GM12878 (cell line): ENCODE measurements around the gene FNDC3B. TPM values are rescaled to one million over a fixed set of nuclear protein-coding genes. Genes with fewer than 3 reads are reported as not detected.

Source experiments
- ATAC-seq: fragments of 200-7000 bp; cut with Tn5 transposase; 3 replicates; pipeline ENCODE4 v1.9.1; 2020; ENCODE audit warnings: mild to moderate bottlenecking, moderate library complexity
- BruUV-seq: library from RNA; stranded (reverse); fragments of 400-500 nt; replicated peaks from 2 replicates; lab custom pipeline; 2021; lab: Mats Ljungman, UMichigan
- CTCF ChIA-PET: fragments of 300-600 bp; sonication (Branson Sonifier 250); formaldehyde crosslinking; extraction: SDS; loops from one replicate; lab custom pipeline; 2021; ENCODE audit warnings: inconsistent platforms; lab: Yijun Ruan, JAX
- POLR2A ChIA-PET: fragments of 350-600 bp; formaldehyde crosslinking; extraction: SDS; loops from one replicate; lab custom pipeline; 2021; ENCODE audit warnings: inconsistent platforms; lab: Charles Lee
- RAD21 ChIA-PET: fragments of 300-600 bp; sonication (Branson Sonifier 250); formaldehyde crosslinking; loops from one replicate; lab custom pipeline; 2023; ENCODE audit warnings: antibody characterized with exemption; ENCODE audit not compliant: unreplicated experiment; lab: Charles Lee
- SMC1A ChIA-PET: fragments of 300-600 bp; sonication (Branson Sonifier 250); formaldehyde crosslinking; loops from one replicate; lab custom pipeline; 2023; ENCODE audit not compliant: unreplicated experiment, uncharacterized antibody; lab: Charles Lee
- DNase-seq: peaks from one replicate; pipeline ENCODE4 v3.0.0-alpha.2; 2011; ENCODE audit warnings: low read depth, low spot score
- FAIRE-seq: peaks from 3 replicates; lab custom pipeline; 2011; peaks lifted over from hg19 to GRCh38; lab: Jason Lieb, UNC
- H2AFZ ChIP-seq: 2 replicates; pipeline ENCODE4 v1.6.0; 2011; ENCODE audit warnings: low read depth, low read length, control low read depth; ENCODE audit not compliant: control insufficient read depth
- H3K27ac ChIP-seq: 2 replicates; pipeline ENCODE4 v1.5.1; 2011; ENCODE audit warnings: control low read depth; ENCODE audit not compliant: control insufficient read depth, insufficient read depth
- H3K27me3 ChIP-seq, 2 experiments: replicated peaks in 1 of 2; 2 replicates each; pipeline versions ENCODE4 v1.6.0 to v1.6.1; 2011; ENCODE audit warnings: low read length in 1 of 2; ENCODE audit not compliant: control insufficient read depth in 2 of 2, insufficient read depth in 2 of 2
- H3K36me3 ChIP-seq, 2 experiments: 2 replicates each; pipeline ENCODE4 v1.5.1; 2011; ENCODE audit warnings: low read length in 1 of 2; ENCODE audit not compliant: control insufficient read depth in 2 of 2, insufficient read depth in 2 of 2
- H3K4me1 ChIP-seq: 2 replicates; pipeline ENCODE4 v1.6.1; 2011; ENCODE audit warnings: mild to moderate bottlenecking, low read length, moderate library complexity, mixed read lengths; ENCODE audit not compliant: control insufficient read depth, insufficient read depth
- H3K4me2 ChIP-seq: 2 replicates; pipeline ENCODE4 v1.6.0; 2011; ENCODE audit warnings: control low read depth; ENCODE audit not compliant: control insufficient read depth, insufficient read depth
- H3K4me3 ChIP-seq: fragments of 200-600 bp; sonication (generic); 2 replicates; pipeline ENCODE4 v1.5.1; 2016
- H3K79me2 ChIP-seq: 2 replicates; pipeline ENCODE4 v1.6.0; 2011; ENCODE audit warnings: low read length; ENCODE audit not compliant: control insufficient read depth, insufficient read depth
- H3K9ac ChIP-seq: 2 replicates; pipeline ENCODE4 v1.8.0; 2011; ENCODE audit warnings: low read length, control low read depth, mixed read lengths; ENCODE audit not compliant: control insufficient read depth, insufficient read depth
- H3K9me3 ChIP-seq: replicated peaks from 3 replicates; pipeline ENCODE4 v1.5.1; 2011; ENCODE audit warnings: mild to moderate bottlenecking, low read length; ENCODE audit not compliant: control insufficient read depth, insufficient read depth
- H4K20me1 ChIP-seq: 2 replicates; pipeline ENCODE4 v1.6.0; 2011; ENCODE audit not compliant: control insufficient read depth, insufficient read depth
- PAX8 ChIP-seq: fragments of 450-650 bp; IDR thresholded peaks from 2 replicates; pipeline ENCODE4 v1.6.1; 2017; ENCODE audit warnings: mild to moderate bottlenecking, moderate library complexity
- SPI1 ChIP-seq: IDR thresholded peaks from 2 replicates; pipeline ENCODE4 v1.6.1; 2011; ENCODE audit warnings: low read depth, mild to moderate bottlenecking, low read length, moderate library complexity, borderline replicate concordance; ENCODE audit not compliant: insufficient read depth
- WGBS: methylation state at CpG from one replicate; pipeline ENCODE4 v1.1.6; 2016; ENCODE audit warnings: low lambda C conversion rate; ENCODE audit not compliant: insufficient replicate concordance, insufficient coverage; ENCODE audit errors: missing lambda C conversion rate; 5-methylcytosine and 5-hydroxymethylcytosine counted together
- in situ Hi-C: fragments of 300-500 bp; cut with MboI; formaldehyde crosslinking; loops from 9 replicates; pipeline ENCODE4 v1.14.3; 2018; ENCODE audit warnings: mixed read lengths
- intact Hi-C: fragments of 100-400 bp; cut with micrococcal nuclease; formaldehyde crosslinking; loops from one replicate; pipeline ENCODE4 v1.14.2; 2022; ENCODE audit not compliant: unreplicated experiment
- polyA plus RNA-seq, 11 experiments: library from polyadenylated mRNA; depleted of rRNA in 4 of 11; unstranded in 6 of 11; stranded (reverse) in 5 of 11; fragments of >200 nt; fragmentation: Nextera tagmentation in 4 of 11; fragmentation: Illumina TruSeq in 1 of 11; extraction: Ambion mirVana in 4 of 11; extraction: Trizol in 1 of 11; gene quantifications; 1 replicate in 1 of 11; 2 replicates in 10 of 11; pipeline versions ENCODE4 v1.2.1 to v1.2.3, GENCODE V29; 2011 to 2016; ENCODE audit warnings: inconsistent platforms in 2 of 11, missing spikeins in 2 of 11, low read depth in 1 of 11
- total RNA-seq, 4 experiments: library from RNA; depleted of rRNA in 3 of 4; stranded (reverse); fragments of >200 nt in 3 of 4; fragmentation: Illumina TruSeq in 1 of 4; extraction: Trizol in 1 of 4; gene quantifications; 2 replicates each; pipeline versions ENCODE4 v1.2.1 to v1.2.3, GENCODE V29; 2013 to 2021
- TF ChIP-seq, protein P1 (sequence below): IDR thresholded peaks from 2 replicates; pipeline ENCODE4 v1.6.1; 2011; ENCODE audit warnings: borderline replicate concordance, low read depth, mild to moderate bottlenecking, moderate library complexity, mixed read lengths, low read length; ENCODE audit not compliant: insufficient read depth; ENCODE audit errors: extremely low read length
- TF ChIP-seq, protein P2 (sequence below): IDR thresholded peaks from 2 replicates; pipeline ENCODE4 v1.6.1; 2011; ENCODE audit warnings: low read depth, low read length, improper control_type of control experiment, borderline replicate concordance
- TF ChIP-seq, protein P3 (sequence below): fragments of 150-350 bp; IDR thresholded peaks from 2 replicates; pipeline ENCODE4 v1.6.1; 2014; ENCODE audit warnings: mild to moderate bottlenecking, low read depth, low read length

Gene FNDC3B
- total and polyA plus RNA-seq, 10 of the 15 experiments (the other 5 are each of a cell fraction or from before 2014, with no cell fraction given) = 7.9 to 35.0 (median 18.5) TPM

DNA sequence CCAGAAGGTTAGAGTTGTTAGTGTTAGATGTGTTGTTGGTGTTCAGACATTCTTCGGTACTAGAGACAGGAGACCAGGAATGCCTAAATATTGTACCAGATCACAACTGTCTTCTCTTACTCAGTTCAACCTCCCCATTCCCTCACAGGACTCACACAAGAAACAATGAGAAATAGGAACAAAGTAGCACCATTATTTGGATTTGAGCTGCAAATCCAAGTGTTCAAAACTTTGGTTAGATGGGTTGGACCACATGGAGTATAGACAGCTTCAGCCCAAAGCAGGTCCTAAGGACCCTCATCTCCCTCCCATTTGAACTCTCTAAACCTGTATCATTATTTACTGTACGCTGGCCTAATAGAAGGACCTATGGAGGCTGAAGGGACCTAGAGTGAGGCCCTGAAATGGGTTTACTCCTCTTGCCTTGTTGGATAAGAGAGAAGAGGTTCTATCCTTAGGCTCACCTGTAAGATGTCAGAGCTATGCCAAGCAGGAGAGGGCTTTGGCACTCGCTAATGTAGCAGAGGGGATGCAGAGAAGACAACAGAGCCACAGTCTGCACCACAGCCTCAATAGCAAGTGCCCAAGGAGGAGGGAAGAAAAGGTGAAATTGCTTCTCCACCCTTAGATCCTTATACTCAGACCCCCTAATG lies 70.9 kb downstream of the FNDC3B start:
- in situ Hi-C loops = no loop called here

More for the DNA sequence above, 70.9 kb downstream of the FNDC3B start:
- H3K4me3 ChIP-seq = no peak overlapping the region
- no TSS peak for BruUV-seq
- H3K4me2 ChIP-seq = no peak overlapping the region
- intact Hi-C loops = no loop called here
- FAIRE-seq (no peak), ATAC-seq (no peak), DNase-seq (no peak)
- H2AFZ ChIP-seq = no peak overlapping the region
- H3K9me3 ChIP-seq = no peaks in the 10 kb centered on the region
- H3K9ac ChIP-seq = no peak overlapping the region
- H3K27ac ChIP-seq = no peak overlapping the region
- H3K27me3 ChIP-seq = no peaks in the 10 kb centered on the region
- RAD21 ChIA-PET = interaction anchor here (1.0 kb wide), 1 partner anchor 22 kb away, joined by 4 read pairs; no protein-coding TSS in a partner anchor
- peaks cover 33% of the 10 kb centered on the region for H3K79me2 ChIP-seq
- CTCF ChIA-PET = no interaction called here
- no peaks in the 10 kb centered on the region; the same call in 1 of the 2 replicates for H4K20me1 ChIP-seq
- H3K4me1 ChIP-seq = peaks cover 25% of the 10 kb centered on the region
- SMC1A ChIA-PET = interaction anchor here (0.7 to 2.9 kb wide), 2 partner anchors 17 to 165 kb away, joined by 3 to 10 read pairs; no protein-coding TSS in a partner anchor
- POLR2A ChIA-PET = interaction anchor here (0.7 kb wide), 1 partner anchor 29 kb away, joined by 4 read pairs; no protein-coding TSS in a partner anchor
- 98% methylated on average over 3 of the region's 3 CpGs for WGBS
- peaks cover 6 to 15% of the 10 kb centered on the region in 2 experiments; a peak in 3 of 4 replicates for H3K36me3 ChIP-seq
- TF ChIP-seq, protein P1, sequence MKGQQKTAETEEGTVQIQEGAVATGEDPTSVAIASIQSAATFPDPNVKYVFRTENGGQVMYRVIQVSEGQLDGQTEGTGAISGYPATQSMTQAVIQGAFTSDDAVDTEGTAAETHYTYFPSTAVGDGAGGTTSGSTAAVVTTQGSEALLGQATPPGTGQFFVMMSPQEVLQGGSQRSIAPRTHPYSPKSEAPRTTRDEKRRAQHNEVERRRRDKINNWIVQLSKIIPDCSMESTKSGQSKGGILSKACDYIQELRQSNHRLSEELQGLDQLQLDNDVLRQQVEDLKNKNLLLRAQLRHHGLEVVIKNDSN = no peak
- TF ChIP-seq, protein P2, sequence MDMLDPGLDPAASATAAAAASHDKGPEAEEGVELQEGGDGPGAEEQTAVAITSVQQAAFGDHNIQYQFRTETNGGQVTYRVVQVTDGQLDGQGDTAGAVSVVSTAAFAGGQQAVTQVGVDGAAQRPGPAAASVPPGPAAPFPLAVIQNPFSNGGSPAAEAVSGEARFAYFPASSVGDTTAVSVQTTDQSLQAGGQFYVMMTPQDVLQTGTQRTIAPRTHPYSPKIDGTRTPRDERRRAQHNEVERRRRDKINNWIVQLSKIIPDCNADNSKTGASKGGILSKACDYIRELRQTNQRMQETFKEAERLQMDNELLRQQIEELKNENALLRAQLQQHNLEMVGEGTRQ = no peak
- TF ChIP-seq PAX8 (no peak), SPI1 (no peak)
- TF ChIP-seq, protein P3, sequence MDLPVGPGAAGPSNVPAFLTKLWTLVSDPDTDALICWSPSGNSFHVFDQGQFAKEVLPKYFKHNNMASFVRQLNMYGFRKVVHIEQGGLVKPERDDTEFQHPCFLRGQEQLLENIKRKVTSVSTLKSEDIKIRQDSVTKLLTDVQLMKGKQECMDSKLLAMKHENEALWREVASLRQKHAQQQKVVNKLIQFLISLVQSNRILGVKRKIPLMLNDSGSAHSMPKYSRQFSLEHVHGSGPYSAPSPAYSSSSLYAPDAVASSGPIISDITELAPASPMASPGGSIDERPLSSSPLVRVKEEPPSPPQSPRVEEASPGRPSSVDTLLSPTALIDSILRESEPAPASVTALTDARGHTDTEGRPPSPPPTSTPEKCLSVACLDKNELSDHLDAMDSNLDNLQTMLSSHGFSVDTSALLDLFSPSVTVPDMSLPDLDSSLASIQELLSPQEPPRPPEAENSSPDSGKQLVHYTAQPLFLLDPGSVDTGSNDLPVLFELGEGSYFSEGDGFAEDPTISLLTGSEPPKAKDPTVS = no peak
